Small intestine (tissue), 7 donors: ENCODE results near the gene PXDN. TPM values are rescaled to one million over a fixed set of nuclear protein-coding genes. Genes with fewer than 3 reads are reported as not detected.
A peak's percentile ranks its signal among the peaks of the same experiment; 100 is the strongest.

Experiments
- DNase-seq, 2 donors: peaks; one replicate each; pipeline versions ENCODE4 v3.0.0 to v3.0.0-alpha.2; 2013
- FAIRE-seq: peaks from 2 replicates; lab custom pipeline; 2012; peaks lifted over from hg19 to GRCh38; lab: Jason Lieb, UNC
- H3K27ac ChIP-seq, 3 donors: one replicate each; pipeline ENCODE4 v1.5.1; 2013; ENCODE audit warnings: low read length in 2 of 3, mild to moderate bottlenecking in 2 of 3, control low read depth in 1 of 3, inconsistent platforms in 1 of 3, low read depth in 1 of 3, moderate library complexity in 1 of 3
- H3K27me3 ChIP-seq, 3 donors: one replicate each; pipeline ENCODE4 v1.6.1; 2013; ENCODE audit warnings: low read length in 3 of 3, inconsistent platforms in 1 of 3; ENCODE audit not compliant: control insufficient read depth in 3 of 3, insufficient read depth in 3 of 3
- H3K36me3 ChIP-seq, 3 donors: one replicate each; pipeline ENCODE4 v1.6.1; 2013; ENCODE audit warnings: low read length in 3 of 3, inconsistent platforms in 1 of 3, low read depth in 1 of 3, mild to moderate bottlenecking in 1 of 3, moderate library complexity in 1 of 3; ENCODE audit not compliant: control insufficient read depth in 3 of 3, insufficient read depth in 2 of 3
- H3K4me1 ChIP-seq, 3 donors: one replicate each; pipeline ENCODE4 v1.6.1; 2013; ENCODE audit warnings: low read length in 2 of 3, inconsistent platforms in 1 of 3, low read depth in 1 of 3, mild to moderate bottlenecking in 1 of 3, moderate library complexity in 1 of 3; ENCODE audit not compliant: control insufficient read depth in 3 of 3, insufficient read depth in 2 of 3
- H3K4me3 ChIP-seq, 3 donors: one replicate each; pipeline ENCODE4 v1.5.1; 2013; ENCODE audit warnings: low read length in 3 of 3, control low read depth in 1 of 3, inconsistent platforms in 1 of 3, low read depth in 1 of 3, mild to moderate bottlenecking in 1 of 3, moderate library complexity in 1 of 3
- H3K9me3 ChIP-seq, 2 donors: one replicate each; pipeline ENCODE4 v1.6.1; 2013; ENCODE audit warnings: low read depth in 1 of 2, low read length in 1 of 2; ENCODE audit not compliant: control insufficient read depth in 2 of 2, insufficient read depth in 1 of 2
- WGBS, 3 donors: extraction: QIAGEN DNeasy Blood & Tissue Kit; methylation state at CpG; one replicate each; pipeline ENCODE4 v1.1.7; 2013; 5-methylcytosine and 5-hydroxymethylcytosine counted together
- polyA plus RNA-seq, 4 donors: library from polyadenylated mRNA; stranded (reverse) in 3 of 4; unstranded in 1 of 4; fragments of 200-250 nt in 3 of 4; fragments of 120-200 nt in 1 of 4; gene quantifications; one replicate each; pipeline versions ENCODE4 v1.2.1 to v1.2.3, GENCODE V29; 2013
- donor health status: healthy with polysubstance abuse.
- donor health status: control.
- donor health status: control.
- donor health status: Bipolar disorder and iron deficiency.
- donor health status: healthy.

PXDN gene
- polyA plus RNA-seq, 4 donors: 0.81 to 38.9 (median 6.6) TPM

GRCh38 chr2:1606421-1607235 is 137.7 kb downstream of the PXDN start:
- no peaks in the 10 kb centered on the region for H3K36me3 ChIP-seq
- H3K27me3 ChIP-seq: peaks cover 0 to 4% (median 0%) of the 10 kb centered on the region in 3 donors
- no peak for DNase-seq
- FAIRE-seq: no peak
- WGBS, 3 donors: 45 to 52% (median 47%) methylated on average over 15 of the region's 15 CpGs
- no peak overlapping the region for H3K4me3 ChIP-seq
- peaks cover 0 to 16% (median 0%) of the 10 kb centered on the region in 3 donors for H3K4me1 ChIP-seq
- peak overlapping the region in 1 of 3 donors; percentile 35 for H3K27ac ChIP-seq
- no peaks in the 10 kb centered on the region for H3K9me3 ChIP-seq

- no peak for DNase-seq
- no peaks in the 10 kb centered on the region for H3K36me3 ChIP-seq
- H3K27me3 ChIP-seq: peaks cover 0 to 4% (median 0%) of the 10 kb centered on the region in 3 donors
- WGBS, 3 donors: 72 to 85% (median 76%) methylated on average over 14 of the region's 14 CpGs
- FAIRE-seq: no peak
- H3K4me1 ChIP-seq: peaks cover 0 to 19% (median 0%) of the 10 kb centered on the region in 3 donors
- no peak overlapping the region for H3K4me3 ChIP-seq
- H3K9me3 ChIP-seq: no peaks in the 10 kb centered on the region
- peak overlapping the region in 2 of 3 donors; percentile 35 to 68 for H3K27ac ChIP-seq
These were observed 138.3 kb downstream of the PXDN start for GRCh38 chr2:1606046-1606400.

- 37 to 43% (median 39%) methylated on average over 32 of the region's 32 CpGs for WGBS, 3 donors
- DNase-seq: peak in 1 of 2 donors; percentile 36
- FAIRE-seq: no peak
- H3K36me3 ChIP-seq: no peaks in the 10 kb centered on the region
- peak overlapping the region in 2 of 3 donors; percentile 35 to 68 for H3K27ac ChIP-seq
- H3K27me3 ChIP-seq: peaks cover 0 to 4% (median 0%) of the 10 kb centered on the region in 3 donors
- H3K4me3 ChIP-seq: no peak overlapping the region
- H3K9me3 ChIP-seq: no peaks in the 10 kb centered on the region
- H3K4me1 ChIP-seq: peaks cover 0 to 25% (median 0%) of the 10 kb centered on the region in 3 donors
These were observed 138.9 kb downstream of the PXDN start for GRCh38 chr2:1605102-1606045.

GRCh38 chr2:1603521-1603920 is 140.8 kb downstream of the PXDN start:
- no peak for FAIRE-seq
- no peaks in the 10 kb centered on the region for H3K9me3 ChIP-seq
- no peak for DNase-seq
- H3K27me3 ChIP-seq: peaks cover 0 to 4% (median 0%) of the 10 kb centered on the region in 3 donors
- H3K36me3 ChIP-seq: no peaks in the 10 kb centered on the region
- H3K4me3 ChIP-seq: no peak overlapping the region
- WGBS, 3 donors: 92 to 96% (median 94%) methylated on average over 15 of the region's 15 CpGs
- peaks cover 0 to 31% (median 0%) of the 10 kb centered on the region in 3 donors for H3K4me1 ChIP-seq
- H3K27ac ChIP-seq: no peak overlapping the region

DNA sequence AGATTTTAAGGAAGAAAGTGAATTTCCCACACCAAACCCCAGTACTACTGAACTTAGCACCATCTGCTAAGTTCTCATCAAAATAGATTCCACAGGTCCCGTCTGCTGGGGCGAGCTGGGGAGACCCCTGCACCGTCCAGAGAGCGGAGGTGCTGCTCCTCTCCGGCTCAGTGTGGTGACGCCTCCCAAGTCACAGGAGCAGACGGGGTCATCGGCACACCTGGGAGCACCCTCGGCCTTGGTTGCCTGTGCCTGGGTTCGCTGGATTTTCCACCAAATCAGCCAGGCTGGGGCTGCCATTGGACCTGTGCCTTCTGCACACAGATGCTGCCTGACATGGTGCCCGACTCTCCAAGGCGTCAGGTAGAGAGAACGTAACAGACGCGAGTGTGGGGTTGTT is 141.3 kb downstream of the PXDN start:
- no peak for FAIRE-seq
- Histone ChIP-seq H3K4me3 (no peak overlapping the region), H3K36me3 (no peaks in the 10 kb centered on the region), H3K9me3 (no peaks in the 10 kb centered on the region), H3K4me1 (peaks cover 0 to 31% (median 0%) of the 10 kb centered on the region in 3 donors), H3K27ac (no peak overlapping the region), H3K27me3 (peaks cover 0 to 4% (median 0%) of the 10 kb centered on the region in 3 donors)
- WGBS, 3 donors: 94 to 96% (median 95%) methylated on average over 15 of the region's 15 CpGs
- DNase-seq: no peak

GRCh38 chr2:1602278-1603010 is 141.9 kb downstream of the PXDN start:
- no peaks in the 10 kb centered on the region for H3K9me3 ChIP-seq
- FAIRE-seq (no peak), DNase-seq (no peak)
- H3K27ac ChIP-seq: peak overlapping the region in 1 of 3 donors; percentile 68
- 80 to 87% (median 83%) methylated on average over 15 of the region's 15 CpGs for WGBS, 3 donors
- peaks cover 0 to 31% (median 0%) of the 10 kb centered on the region in 3 donors for H3K4me1 ChIP-seq
- H3K36me3 ChIP-seq: no peaks in the 10 kb centered on the region
- peaks cover 0 to 4% (median 0%) of the 10 kb centered on the region in 3 donors for H3K27me3 ChIP-seq
- no peak overlapping the region for H3K4me3 ChIP-seq

DNA sequence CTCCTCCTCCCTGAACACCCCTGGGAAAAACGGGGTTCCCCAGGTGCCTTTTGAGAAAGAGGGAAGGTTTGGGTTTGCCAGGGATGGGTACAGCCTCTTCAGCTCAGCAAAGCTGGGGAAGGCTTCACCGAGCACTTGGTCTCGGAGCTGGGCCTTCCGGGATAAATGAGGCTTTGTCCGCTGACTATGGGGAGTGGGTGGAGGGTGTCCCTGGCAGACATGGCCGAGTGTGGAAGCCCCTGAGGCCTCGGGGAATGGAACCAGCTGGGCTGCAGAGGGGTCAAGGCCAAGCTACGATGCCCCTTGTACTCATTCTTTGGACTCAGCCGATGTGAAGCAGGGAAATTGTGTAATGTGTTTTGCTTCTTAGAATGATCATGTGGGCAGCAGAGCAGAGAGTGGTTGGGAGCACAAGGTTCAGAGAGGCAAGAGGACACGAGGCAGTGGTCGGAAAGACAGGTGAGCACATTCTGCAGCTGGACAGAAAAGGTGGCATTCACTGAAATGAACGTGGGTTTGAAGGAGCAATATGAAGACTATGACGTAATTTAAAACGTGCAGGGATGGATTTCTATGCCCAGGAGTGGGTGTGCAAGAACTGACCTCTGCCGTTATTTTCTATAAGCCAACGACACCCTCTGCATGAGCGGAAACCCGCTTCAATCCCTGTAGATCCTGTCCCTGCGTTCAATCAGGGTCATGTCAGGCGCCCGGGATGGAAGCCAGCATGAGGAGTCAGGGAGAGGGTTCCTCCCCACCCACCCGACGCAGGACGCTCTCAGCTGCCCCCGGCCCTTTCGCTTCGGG is 142.6 kb downstream of the PXDN start:
- Histone ChIP-seq H3K27me3 (peaks cover 0 to 4% (median 0%) of the 10 kb centered on the region in 3 donors), H3K4me1 (peaks cover 0 to 31% (median 0%) of the 10 kb centered on the region in 3 donors), H3K9me3 (no peaks in the 10 kb centered on the region), H3K27ac (peak overlapping the region in 2 of 3 donors; percentile 48 to 68), H3K36me3 (no peaks in the 10 kb centered on the region), H3K4me3 (no peak overlapping the region)
- WGBS, 3 donors: 62 to 69% (median 63%) methylated on average over 27 of the region's 27 CpGs
- FAIRE-seq (no peak), DNase-seq (peak in 1 of 2 donors; percentile 68)
